Breast epithelium (tissue), 3 donors: Measurements from ENCODE around the gene CAMK1G.

ENCODE experiments used
- CTCF ChIP-seq, 3 donors: fragments of 450-650 bp; IDR thresholded peaks; one replicate each; pipeline ENCODE4 v1.5.1; 2016 to 2017; ENCODE audit warnings: antibody characterized with exemption in 3 of 3, mild to moderate bottlenecking in 3 of 3, moderate library complexity in 3 of 3
- POLR2A ChIP-seq: fragments of 450-650 bp; IDR thresholded peaks from one replicate; pipeline ENCODE4 v1.6.1; 2016; ENCODE audit warnings: antibody characterized with exemption, mild to moderate bottlenecking, moderate library complexity

- TF ChIP-seq CTCF (IDR thresholded peaks at IDR 0.05), result no peak
- TF ChIP-seq POLR2A, result no peak
Measured at GRCh38 chr1:209641832-209642172, 58.3 kb downstream of the CAMK1G start.
